ENCODE measurements around the gene TICAM2.
A peak's percentile ranks its signal among the peaks of the same experiment; 100 is the strongest.

Gene TICAM2

GRCh38 chr5:115580941-115581340 is 21.3 kb downstream of the TICAM2 start:
- TF ChIP-seq MAX (IDR thresholded peaks at IDR 0.05; ENCODE audit: low read depth, low read length) = no peak
- TF ChIP-seq CTCF (IDR thresholded peaks at IDR 0.05; ENCODE audit: low read depth, low read length) = no peak
- TF ChIP-seq POLR2A (IDR thresholded peaks at IDR 0.05; ENCODE audit: extremely low read depth, insufficient read length) = no peak
- no peak for TF ChIP-seq MYC (IDR thresholded peaks at IDR 0.05; ENCODE audit: low read depth, low read length)
- H3K4me3 ChIP-seq (ENCODE audit: low read depth, low read length) = no peak overlapping the region
- DNase-seq (ENCODE audit: low read depth) = no peak

- no peak overlapping the region for H3K4me3 ChIP-seq (ENCODE audit: low read depth, low read length)
- TF ChIP-seq MAX (IDR thresholded peaks at IDR 0.05; ENCODE audit: low read depth, low read length) (no peak), MYC (IDR thresholded peaks at IDR 0.05; ENCODE audit: low read depth, low read length) (no peak)
- DNase-seq (ENCODE audit: low read depth) = peak; percentile 27
Measured at GRCh38 chr5:115579747-115580173, 22.5 kb downstream of the TICAM2 start.

- DNase-seq (ENCODE audit: low read depth) = no peak
- no peak overlapping the region for H3K4me3 ChIP-seq (ENCODE audit: low read depth, low read length)
- no peak for TF ChIP-seq CTCF (IDR thresholded peaks at IDR 0.05; ENCODE audit: low read depth, low read length)
- no peak for TF ChIP-seq POLR2A (IDR thresholded peaks at IDR 0.05; ENCODE audit: extremely low read depth, insufficient read length)
- TF ChIP-seq MAX (IDR thresholded peaks at IDR 0.05; ENCODE audit: low read depth, low read length) = no peak
- TF ChIP-seq MYC (IDR thresholded peaks at IDR 0.05; ENCODE audit: low read depth, low read length) = no peak
Measured at GRCh38 chr5:115579216-115579615, 23.1 kb downstream of the TICAM2 start.

GRCh38 chr5:115578657-115579056 is 23.6 kb downstream of the TICAM2 start:
- no peak for DNase-seq (ENCODE audit: low read depth)
- TF ChIP-seq MYC (IDR thresholded peaks at IDR 0.05; ENCODE audit: low read depth, low read length) = no peak
- no peak for TF ChIP-seq MAX (IDR thresholded peaks at IDR 0.05; ENCODE audit: low read depth, low read length)
- no peak for TF ChIP-seq POLR2A (IDR thresholded peaks at IDR 0.05; ENCODE audit: extremely low read depth, insufficient read length)
- no peak for TF ChIP-seq CTCF (IDR thresholded peaks at IDR 0.05; ENCODE audit: low read depth, low read length)
- H3K4me3 ChIP-seq (ENCODE audit: low read depth, low read length) = no peak overlapping the region

GRCh38 chr5:115577741-115578140 is 24.5 kb downstream of the TICAM2 start:
- no peak for DNase-seq (ENCODE audit: low read depth)
- no peak overlapping the region for H3K4me3 ChIP-seq (ENCODE audit: low read depth, low read length)
- no peak for TF ChIP-seq CTCF (IDR thresholded peaks at IDR 0.05; ENCODE audit: low read depth, low read length)

- no peak for TF ChIP-seq POLR2A (IDR thresholded peaks at IDR 0.05; ENCODE audit: extremely low read depth, insufficient read length)
- TF ChIP-seq CTCF (IDR thresholded peaks at IDR 0.05; ENCODE audit: low read depth, low read length) = no peak
- no peak for TF ChIP-seq MAX (IDR thresholded peaks at IDR 0.05; ENCODE audit: low read depth, low read length)
- TF ChIP-seq MYC (IDR thresholded peaks at IDR 0.05; ENCODE audit: low read depth, low read length) = no peak
- no peak overlapping the region for H3K4me3 ChIP-seq (ENCODE audit: low read depth, low read length)
- DNase-seq (ENCODE audit: low read depth) = peak; percentile 17
Measured at GRCh38 chr5:115577329-115577728, 24.9 kb downstream of the TICAM2 start.
